Measurements from ENCODE around the gene NCKAP5.

Gene NCKAP5

DNA sequence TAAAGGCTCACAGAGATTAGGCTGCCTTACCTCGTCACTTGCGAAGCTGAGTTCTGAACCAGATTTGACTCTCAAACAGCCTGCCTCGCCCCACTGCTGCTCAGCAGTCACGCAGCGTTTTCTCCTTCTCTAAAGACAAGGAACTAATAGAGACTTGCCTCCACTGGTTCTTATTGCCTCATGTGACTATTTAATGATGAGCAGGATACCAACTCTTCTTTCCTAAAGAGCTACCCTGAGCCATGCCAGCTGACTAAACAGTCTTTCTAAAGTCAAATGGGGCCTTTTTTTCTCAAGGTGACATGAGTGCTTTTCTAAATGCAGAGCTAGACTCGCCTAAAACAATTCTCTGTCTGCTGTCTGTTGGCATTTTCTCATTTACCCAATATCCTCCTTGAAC, 147.5 kb downstream of the NCKAP5 start:
- DNase-seq = no peak

DNA sequence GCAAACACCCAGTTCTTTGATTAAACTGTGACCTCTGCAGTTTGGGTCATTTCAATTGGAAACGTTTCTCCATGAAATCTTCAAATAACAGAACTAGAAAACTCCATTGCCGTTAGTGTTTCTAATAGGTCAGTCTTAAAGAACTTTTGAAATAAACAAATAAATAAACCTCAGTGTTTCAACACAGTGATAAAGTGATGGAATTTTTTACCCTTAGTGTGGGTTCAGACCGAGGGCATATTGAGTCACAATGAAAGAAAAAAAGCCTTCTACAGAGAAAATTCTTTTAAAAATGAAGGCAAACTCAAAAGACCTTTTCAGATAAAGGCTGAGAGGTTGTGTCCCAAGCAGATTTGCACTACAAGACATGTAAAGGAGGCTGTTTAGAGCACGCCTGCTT, 149.6 kb downstream of the NCKAP5 start:
- DNase-seq = no peak

DNA sequence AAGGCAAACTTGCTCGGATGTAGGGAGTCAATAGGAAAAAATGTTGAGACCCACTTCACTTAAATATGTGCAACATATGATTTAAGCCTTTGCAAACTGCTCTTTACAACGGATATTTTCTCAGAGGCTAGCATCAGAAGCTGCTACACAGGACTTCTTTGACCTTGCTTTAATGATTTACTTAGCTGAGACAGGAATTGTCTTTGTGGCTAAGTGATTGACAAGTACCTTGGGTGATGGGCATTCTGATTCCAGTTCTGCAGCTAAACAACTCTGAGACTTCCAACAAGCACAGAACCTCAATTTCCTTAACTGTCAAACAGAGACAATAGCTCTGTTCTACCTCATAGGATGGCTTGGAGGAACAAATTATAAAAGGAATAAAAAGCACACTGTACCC, 150.2 kb downstream of the NCKAP5 start:
- no peak for DNase-seq

DNA sequence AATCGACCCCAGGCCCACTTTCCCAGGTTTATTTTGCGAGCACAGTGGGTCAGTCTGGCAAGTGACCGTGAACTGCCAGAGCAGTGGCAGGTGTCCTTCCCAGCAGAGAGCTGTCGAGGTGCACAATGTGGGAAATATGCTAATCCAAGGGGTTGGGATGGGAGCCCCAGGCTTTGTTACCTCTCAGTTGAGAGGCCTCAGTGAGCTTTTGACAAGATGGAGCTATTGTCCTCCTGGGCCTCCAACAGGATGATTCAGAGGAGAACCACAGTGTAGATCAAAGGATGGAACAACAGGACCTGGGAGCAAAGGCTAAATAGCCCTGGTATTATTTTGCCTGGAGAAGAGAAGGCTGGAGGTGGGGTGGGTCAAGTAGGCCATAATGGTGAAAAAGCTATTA, 150.8 kb downstream of the NCKAP5 start:
- DNase-seq = no peak

DNA sequence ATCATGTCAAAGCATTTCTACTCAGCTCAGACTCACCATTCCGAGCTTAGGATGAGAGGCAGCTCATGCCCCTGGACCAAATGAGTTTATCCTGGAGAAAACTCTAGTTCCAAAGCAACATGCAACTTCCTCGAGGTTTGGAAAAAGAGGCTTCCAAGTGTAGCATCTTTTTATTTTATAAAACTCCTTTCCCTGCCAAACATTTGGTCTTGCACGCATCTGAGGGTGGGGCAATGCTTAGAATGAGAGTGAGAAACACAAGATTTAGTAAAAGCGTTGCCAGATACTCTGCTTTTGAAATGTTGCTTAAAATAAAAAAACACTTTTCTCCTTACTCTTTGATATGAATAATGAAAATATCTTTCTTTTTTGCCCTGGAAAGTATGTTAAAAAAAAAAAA, 151.5 kb downstream of the NCKAP5 start:
- no peak for DNase-seq

DNA sequence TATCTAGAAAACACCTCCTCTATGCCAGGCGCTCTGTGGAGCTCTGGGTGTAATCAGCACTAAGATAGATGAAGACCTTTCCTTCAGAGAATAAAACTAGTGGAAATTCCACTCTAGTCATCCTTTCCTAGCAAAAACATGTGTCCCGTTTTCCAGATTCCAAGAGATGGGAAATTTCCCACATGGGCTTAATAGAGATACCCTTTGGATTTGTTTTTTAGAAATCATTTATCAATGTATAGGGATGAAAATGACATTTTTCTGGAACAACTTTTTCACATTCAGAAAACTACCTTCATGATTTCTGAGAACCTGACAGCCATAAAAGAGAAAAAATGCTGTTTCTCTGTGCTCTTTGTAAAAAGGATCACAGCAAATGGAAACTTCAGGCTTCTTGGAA, 152.1 kb downstream of the NCKAP5 start:
- DNase-seq = no peak

DNA sequence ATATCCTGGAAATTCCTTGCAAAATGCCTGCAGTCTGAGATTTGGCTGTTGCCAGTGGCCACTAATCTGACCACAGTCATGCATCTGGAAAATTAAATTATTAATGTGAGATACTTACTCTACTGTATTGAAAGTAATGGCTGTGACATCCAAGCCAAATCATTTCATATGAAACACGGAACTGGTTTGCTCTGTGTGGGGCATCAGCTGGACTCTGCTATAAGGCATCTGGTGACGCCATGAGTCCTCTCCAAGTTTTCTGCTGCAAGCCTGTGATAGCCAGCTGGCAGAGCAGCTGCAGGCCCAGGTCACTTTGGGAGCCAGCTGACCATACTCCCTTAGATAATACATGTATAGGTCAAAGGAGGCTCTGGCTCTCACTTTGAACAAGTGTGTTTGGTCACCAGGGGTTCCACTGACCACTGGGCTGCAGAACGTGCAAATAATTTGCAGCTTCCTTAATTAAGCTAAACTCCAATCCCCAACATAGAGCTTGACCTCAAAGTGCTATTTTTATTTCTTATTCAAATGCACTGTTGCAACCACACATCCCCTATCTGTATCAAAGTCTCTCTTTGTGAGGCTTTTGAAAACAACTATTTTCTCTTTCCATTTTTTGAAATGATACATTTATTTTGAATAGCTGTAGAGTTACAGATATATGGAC, 152.9 kb downstream of the NCKAP5 start:
- no peak for DNase-seq

DNA sequence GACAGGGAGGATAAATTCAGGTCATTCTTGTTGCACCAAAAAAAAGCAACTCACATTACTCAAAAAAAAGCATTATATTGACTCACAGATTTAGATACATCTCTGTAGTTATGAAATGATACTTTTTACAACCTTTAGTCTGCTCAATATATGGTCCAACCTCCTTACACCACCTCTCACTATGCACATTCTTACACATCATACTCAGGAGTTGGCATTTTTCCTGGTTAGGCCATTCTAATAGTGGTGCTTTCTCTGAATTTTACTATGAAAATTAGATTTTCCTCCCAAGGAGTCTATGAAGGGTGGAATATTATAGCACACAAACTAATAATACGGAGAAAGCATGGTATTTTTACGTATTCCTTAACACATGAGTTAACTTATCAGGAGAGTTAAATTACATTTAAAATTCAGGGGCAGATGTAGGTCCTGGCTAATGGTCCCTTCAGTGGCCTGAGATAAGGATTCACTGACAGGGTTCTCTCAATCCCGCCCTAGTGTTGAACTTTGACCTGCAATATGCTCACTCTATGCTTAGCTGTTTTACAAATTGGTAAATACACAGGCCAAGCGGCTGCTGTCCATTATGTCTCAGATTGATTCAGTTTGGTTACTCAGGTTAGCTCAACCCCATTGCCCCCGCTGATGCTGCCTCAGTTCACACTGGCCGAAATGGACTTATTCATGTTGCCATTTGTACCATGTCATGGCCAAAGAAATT, 153.6 kb downstream of the NCKAP5 start:
- DNase-seq = no peak

DNA sequence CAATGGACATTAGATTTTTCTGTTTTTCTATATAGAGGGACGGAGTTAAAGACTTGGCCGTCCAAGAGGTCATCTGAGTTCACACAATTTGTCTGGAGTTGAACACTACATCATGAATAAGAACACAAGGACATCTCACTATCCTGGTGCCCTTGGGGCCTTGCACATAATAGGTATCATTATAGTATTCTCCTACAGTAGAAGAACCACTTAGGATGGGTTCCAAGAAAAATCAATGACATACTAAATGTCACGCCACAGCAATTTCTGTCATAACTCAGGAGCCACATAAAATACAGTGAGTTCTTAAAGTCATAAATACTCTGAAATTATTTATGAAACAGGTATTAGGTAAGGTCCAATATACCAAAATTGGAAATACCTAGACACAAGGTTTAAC, 154.4 kb downstream of the NCKAP5 start:
- no peak for DNase-seq

DNA sequence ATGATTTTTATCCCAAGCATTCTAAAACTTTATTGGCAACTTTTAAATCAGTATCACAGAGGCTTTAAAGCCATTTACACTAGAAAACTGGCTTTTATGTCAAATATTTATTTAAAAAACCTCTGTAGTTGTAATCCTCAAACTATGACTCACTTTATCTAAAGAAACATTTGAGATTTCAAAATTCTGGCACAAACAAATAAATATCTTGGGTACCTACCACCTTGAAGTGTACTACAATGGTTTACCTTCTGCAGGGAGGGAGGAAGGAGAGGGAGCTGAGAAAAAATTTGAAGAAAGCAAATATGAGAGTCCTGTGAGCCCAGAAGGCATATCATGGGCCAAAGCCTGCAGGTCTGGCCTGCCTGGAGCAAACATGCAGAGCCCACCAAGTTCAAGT, 155.6 kb downstream of the NCKAP5 start:
- no peak for DNase-seq

DNA sequence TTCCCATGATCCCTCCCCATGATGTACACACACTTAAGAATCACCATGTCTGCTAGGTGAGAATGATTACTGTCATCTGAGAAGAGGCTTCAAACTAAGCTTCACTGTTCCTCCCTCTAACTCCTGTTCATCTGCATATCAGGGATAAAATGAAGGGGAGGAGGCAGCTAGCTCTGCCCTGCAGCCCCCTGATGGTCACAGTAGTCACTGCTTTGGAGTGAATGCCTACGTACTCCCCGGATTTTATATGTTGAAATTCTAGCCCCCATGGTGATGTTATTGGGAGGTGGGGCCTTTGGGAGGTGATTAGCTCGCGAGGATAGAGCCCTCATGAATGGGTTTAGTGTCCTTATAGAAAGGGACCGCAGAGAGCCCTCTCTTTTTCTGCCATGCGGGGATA, 156.4 kb downstream of the NCKAP5 start:
- DNase-seq = no peak

DNA sequence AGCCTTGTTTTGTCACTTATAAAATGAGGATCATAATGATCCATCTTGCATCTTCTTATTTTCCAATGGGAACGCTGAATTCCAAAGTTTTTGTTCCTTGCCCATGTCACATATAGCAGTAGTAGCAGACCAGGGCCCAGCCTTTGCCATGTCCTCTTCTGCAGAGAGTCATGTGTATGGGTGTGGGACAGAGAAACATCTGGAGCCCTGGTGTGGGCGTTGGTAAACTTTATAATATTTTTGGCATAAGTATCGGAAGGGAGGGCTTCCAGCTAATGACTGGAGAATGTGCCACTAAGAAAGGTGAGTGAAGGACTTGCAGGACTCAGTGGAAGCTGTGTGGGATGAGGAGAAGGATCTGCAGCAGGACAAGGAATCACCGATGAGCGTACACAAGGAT, 157.2 kb downstream of the NCKAP5 start:
- DNase-seq = no peak

DNA sequence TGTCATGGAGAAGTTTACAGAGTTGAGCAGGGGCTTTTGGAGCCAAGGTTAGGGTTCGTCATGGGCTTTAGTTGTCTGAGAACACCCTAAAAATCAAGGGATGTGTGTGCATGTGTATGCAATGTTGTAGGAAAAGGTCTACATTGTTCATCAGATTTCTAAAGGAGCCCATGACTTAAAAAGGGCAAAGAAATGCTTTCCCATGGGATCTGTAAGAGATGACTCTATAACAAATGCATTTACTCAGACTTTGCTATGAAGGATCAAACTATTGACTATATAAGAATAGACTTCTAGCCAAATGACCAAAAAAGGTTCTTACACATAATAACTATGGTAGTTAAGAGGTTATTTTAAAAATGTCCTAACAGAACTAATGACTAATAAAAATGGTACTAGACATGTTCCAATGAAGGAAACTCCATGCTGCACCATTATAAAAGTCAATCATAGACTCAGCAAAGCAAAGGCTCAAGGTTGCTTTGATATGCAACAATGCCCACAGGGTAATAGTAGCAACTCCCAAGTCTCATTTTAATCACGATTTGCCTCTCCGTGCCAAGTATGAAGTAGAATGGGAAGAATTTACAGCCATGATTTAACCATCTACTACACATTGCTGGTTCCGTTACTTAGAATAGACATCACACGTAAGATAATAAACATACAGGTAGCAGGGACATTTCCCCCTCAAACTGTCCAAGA, 158.5 kb downstream of the NCKAP5 start:
- DNase-seq = no peak

DNA sequence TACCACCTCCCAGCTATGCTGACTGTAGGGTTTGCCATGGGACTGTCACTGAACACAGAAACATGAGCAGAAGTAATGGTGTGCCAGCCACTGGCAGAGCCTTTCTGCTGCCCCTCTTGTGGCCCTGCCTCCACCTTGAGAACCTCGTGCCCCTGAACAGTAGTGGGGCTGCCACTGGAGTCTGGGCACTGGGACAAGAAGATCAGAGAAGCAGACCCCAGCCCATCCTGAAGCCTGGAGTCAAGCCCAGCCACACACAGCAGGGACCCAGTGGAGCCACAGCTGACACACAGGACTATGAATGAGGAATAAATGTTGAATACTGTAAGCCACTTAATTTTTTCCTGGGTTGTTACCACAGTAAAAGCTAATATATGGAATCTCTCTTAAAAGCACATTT, 159.6 kb downstream of the NCKAP5 start:
- no peak for DNase-seq

DNA sequence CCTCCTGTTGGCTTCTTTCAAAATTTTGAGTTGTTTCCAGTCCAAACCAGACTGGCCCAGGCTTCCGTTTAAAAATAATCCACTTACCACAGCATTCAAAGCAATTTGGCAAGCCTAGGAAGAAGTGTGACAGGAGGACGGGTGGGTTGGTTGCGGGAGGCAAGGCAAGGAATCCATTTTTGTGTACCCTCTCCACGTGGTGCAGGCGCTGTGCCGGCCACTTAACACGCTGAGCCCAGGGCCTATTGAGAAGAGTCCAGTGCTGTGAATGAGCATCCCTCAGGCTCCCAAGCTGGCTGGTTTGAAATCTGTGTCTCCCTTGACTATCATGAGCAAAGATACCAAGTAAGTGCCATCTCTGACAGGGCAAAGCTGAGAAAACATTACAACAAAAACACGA, 160.9 kb downstream of the NCKAP5 start:
- no peak for DNase-seq

DNA sequence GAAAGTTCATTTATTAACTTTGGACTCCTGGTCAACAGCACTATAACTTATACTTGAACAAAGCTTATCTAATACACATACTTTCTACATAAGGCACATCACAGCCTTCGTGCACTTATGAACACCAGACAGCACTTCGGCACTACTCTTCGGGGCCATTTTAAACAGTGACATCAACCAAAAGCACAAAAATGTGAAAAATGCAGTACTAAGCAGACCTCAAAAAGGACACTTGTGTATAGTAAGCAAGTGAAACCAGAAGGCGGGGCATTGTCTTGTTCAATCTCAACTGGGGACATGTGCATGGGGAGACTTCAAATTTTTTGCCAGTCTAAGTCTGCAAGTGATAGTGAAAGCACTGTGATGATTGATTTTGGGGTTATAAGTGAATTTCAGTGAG, 163.0 kb downstream of the NCKAP5 start:
- DNase-seq = no peak

DNA sequence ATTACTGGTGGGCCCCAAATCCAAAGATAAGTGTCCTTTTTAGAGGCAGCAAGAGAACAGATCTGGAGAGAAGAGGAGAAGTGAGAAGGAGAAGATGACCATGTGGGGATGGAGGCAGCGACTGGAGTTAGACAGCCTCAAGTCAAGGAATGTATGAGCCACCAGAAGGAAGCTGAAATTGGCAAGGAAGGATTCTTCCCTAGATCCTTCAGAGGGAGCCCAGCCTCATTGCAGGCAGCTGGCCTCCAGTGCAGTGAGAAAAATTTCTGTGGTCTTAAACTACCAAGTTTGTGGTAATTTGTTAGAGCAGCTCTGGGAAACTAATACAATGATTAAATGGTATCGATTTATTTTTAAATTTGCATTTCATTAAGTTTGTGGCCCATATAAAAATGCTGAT, 167.9 kb downstream of the NCKAP5 start:
- DNase-seq = no peak

DNA sequence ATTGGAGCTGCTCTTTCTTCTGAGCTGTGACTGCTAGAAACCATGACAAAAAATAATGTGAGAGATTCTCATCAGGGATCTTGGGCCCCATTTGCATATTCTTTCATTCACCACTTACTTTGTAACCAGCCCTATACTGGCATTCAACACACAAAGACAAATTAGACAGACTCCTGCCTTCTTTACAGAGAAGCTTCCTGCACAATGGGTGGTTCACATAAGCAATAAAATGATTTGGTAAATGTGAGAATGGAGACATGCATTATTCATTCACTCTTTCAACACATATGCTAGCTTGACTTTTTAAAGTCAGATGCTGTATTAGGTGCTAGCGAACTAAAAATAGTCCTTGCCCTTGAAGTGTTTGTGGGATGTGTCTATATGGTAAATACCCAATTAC, 174.4 kb downstream of the NCKAP5 start:
- DNase-seq = no peak

DNA sequence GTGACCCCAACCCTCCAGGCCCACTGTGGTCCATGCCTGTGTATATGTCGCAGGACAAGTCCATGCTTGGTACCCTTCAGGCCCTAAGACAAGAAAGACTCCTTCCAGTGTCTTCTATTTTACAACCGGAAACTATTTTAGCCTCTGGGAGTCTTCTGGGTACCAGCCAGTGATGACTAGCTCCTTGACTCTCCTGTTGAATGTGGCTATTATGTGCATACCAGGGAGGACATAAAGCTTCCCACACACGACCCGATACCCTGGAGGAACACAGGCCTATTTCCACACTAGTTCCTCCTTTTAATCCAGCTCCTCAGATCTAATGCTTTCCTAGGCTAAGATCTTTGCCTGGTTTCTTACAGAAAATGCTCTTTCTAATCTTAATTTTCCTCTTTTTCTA, 178.1 kb downstream of the NCKAP5 start:
- DNase-seq = no peak

DNA sequence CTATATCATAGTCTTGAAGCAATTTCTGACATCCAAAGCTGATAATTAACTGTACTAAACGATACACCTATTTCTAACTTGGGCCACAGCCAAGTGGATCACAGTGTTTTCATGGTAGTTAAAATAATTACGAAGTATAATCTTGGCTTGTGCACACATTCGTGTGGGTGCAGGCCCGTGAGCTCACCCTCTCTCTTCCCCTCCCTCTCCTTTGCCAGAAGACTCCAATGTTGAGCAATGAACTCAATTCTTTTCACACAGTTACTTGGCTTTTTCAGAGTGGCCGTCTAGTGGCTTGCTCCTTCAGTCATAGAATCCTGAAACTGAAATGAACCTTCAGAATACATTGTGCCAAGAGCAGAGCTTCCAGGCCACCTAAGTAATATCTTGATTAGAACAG, 178.7 kb downstream of the NCKAP5 start:
- no peak for DNase-seq

DNA sequence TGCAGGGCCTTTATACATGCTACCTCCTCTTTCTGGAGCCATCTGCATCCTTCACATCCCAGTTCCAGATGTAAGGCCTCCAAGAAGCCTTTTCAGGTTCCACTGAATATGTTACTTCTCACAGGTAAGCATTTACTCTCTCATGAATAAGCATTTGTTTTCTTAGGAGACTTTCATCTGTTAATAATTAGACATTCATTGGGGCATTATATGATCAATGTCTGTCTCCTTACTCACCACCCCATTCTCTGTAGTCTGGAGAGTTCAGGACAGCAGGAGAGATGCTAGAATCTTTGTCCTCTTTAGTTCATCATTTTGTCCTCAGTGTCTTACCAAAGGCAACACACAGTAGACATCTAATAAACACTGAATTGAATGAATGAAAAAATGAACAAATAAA, 185.7 kb downstream of the NCKAP5 start:
- DNase-seq = no peak

DNA sequence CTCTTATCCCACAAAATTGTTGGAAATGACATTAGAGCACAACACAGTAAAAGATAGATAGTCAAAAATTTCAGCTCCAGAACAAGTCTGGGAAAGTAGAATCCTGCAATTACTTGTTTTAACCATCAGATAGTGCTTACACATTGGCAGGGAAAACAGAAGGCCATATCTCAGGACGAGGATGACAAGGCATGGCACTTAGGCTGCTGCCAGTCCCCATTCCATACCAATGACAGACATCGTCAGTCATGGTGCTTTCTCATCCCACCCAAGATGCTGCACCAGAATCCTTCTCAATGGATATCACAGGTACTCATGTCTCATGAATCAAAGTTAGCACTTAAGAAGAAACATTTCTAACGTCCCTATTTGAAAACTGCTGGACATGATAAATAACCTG, 187.3 kb downstream of the NCKAP5 start:
- no peak for DNase-seq

DNA sequence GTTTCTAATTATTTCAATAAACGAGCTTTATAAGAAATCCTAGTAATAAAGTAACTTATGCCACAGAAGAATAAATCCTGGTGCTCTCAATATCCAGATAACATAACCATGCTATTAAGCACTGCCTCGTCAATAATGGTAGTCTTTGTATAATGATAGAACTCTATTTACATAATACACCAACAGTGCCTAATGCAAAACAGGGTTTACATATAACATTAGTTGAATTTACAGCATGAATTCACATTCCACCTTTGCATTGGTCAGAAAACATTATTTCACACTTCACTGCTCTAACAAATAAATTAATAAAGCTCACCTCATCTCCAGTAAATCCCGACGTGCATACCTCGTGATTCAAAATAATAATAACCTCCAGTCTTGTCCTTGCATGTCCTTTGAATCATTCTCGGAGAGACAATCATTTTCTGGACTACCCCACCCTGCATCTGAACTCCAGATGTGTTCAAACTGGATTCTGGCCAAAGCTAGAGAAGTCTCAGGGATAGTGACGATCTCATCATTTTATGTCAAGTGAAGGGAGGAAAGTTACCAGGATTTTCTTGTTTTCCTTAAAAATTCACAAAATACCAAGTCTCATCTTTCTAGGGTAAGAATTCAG, 189.2 kb downstream of the NCKAP5 start:
- no peak for DNase-seq

DNA sequence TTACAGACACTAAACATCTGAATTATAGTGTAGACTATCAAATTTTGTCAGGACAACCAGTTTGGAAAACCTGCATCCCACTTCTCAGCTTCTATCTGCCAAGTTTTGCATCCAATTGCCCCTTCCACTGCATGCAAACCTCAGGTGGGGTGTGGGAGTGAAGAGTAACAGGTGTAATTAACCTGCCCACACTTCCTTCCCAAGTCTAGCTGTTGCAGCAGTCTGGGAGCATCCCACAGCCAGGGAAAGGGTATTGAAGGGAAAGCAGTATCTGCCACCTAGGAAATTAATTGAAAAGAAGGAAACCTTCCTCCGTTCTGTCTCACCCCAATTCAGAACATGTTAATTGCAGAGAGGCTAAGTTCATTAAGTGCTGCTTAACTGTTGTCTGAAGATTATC, 189.9 kb downstream of the NCKAP5 start:
- no peak for DNase-seq

Measured in activated naive CD4-positive, alpha-beta T cell treated with anti-CD3 and anti-CD28 coated beads, Interleukin-2, amount 50 U/mL, for 16 hours (primary cell).